H1 (cell line): ENCODE data around the gene CD200R1L. TPM values are rescaled to one million over a fixed set of nuclear protein-coding genes. Genes with fewer than 3 reads are reported as not detected.

Source experiments
- CTCF ChIA-PET: fragments of 300-600 bp; sonication (Branson Sonifier 250); formaldehyde crosslinking; loops from one replicate; lab custom pipeline; 2021; ENCODE audit not compliant: partially characterized antibody; lab: Charles Lee
- POLR2A ChIA-PET: fragments of 300-600 bp; sonication (Branson Sonifier 250); formaldehyde crosslinking; loops from one replicate; lab custom pipeline; 2021; ENCODE audit warnings: inconsistent platforms; ENCODE audit not compliant: partially characterized antibody; lab: Charles Lee
- DNase-seq, 2 experiments: peaks; one replicate each; pipeline versions ENCODE4 v3.0.0 to v3.0.0-alpha.2; 2010 to 2022; ENCODE audit warnings: low spot score in 2 of 2, low read depth in 1 of 2, mixed read lengths in 1 of 2
- FAIRE-seq: peaks from 2 replicates; lab custom pipeline; 2011; peaks lifted over from hg19 to GRCh38; lab: Jason Lieb, UNC
- H2AFZ ChIP-seq: 2 replicates; pipeline ENCODE4 v1.8.1; 2012; ENCODE audit warnings: low read length, inconsistent platforms
- H2AK5ac ChIP-seq: 2 replicates; pipeline ENCODE4 v1.6.1; 2013; ENCODE audit warnings: low read depth, low read length
- H2BK120ac ChIP-seq: replicated peaks from 2 replicates; pipeline ENCODE3; 2013; ENCODE audit warnings: low read depth, low read length, inconsistent platforms
- H2BK12ac ChIP-seq: 2 replicates; pipeline ENCODE4 v1.6.1; 2013; ENCODE audit warnings: low read depth, low read length
- H2BK15ac ChIP-seq: 2 replicates; pipeline ENCODE4 v1.6.1; 2013; ENCODE audit warnings: low read length
- H2BK20ac ChIP-seq: 2 replicates; pipeline ENCODE4 v1.6.1; 2013; ENCODE audit warnings: low read length
- H2BK5ac ChIP-seq: 2 replicates; pipeline ENCODE4 v1.6.1; 2013; ENCODE audit warnings: low read depth, low read length
- H3K14ac ChIP-seq: 2 replicates; pipeline ENCODE4 v1.6.1; 2013; ENCODE audit warnings: inconsistent platforms; ENCODE audit not compliant: insufficient read length
- H3K18ac ChIP-seq: 2 replicates; pipeline ENCODE4 v1.6.1; 2013; ENCODE audit warnings: low read length; ENCODE audit errors: extremely low read depth
- H3K23ac ChIP-seq: 2 replicates; pipeline ENCODE4 v1.6.1; 2013; ENCODE audit warnings: inconsistent platforms; ENCODE audit not compliant: insufficient read length
- H3K23me2 ChIP-seq: 2 replicates; pipeline ENCODE4 v1.6.1; 2013; ENCODE audit warnings: low read depth, low read length
- H3K27ac ChIP-seq: 2 replicates; pipeline ENCODE4 v1.6.1; 2011; ENCODE audit warnings: low read depth, low read length, inconsistent platforms
- H3K27me3 ChIP-seq, 4 experiments: replicated peaks in 1 of 4; 1 replicate in 1 of 4; 2 replicates in 3 of 4; pipeline versions ENCODE4 v1.6.1 to v1.8.1; 2011 to 2013; ENCODE audit warnings: low read length in 3 of 4, mild to moderate bottlenecking in 3 of 4, inconsistent platforms in 2 of 4, mixed read lengths in 2 of 4, moderate library complexity in 1 of 4; ENCODE audit not compliant: control insufficient read depth in 3 of 4, insufficient read depth in 3 of 4; ENCODE audit errors: extremely low read depth in 1 of 4
- H3K36me3 ChIP-seq, 4 experiments: 2 replicates each; pipeline versions ENCODE4 v1.6.1 to v1.8.1; 2011 to 2013; ENCODE audit warnings: mild to moderate bottlenecking in 4 of 4, low read length in 3 of 4, moderate library complexity in 2 of 4, control low read depth in 1 of 4, inconsistent platforms in 1 of 4; ENCODE audit not compliant: insufficient read depth in 4 of 4, control insufficient read depth in 2 of 4
- H3K4ac ChIP-seq: replicated peaks from 2 replicates; pipeline ENCODE3; 2013; ENCODE audit warnings: low read length, low read depth, mixed read lengths, inconsistent platforms; ENCODE audit not compliant: insufficient read length
- H3K4me1 ChIP-seq, 4 experiments: replicated peaks in 1 of 4; 1 replicate in 1 of 4; 2 replicates in 3 of 4; pipeline versions ENCODE4 v1.6.1 to v1.8.1; 2011 to 2013; ENCODE audit warnings: low read length in 3 of 4, inconsistent platforms in 2 of 4, mixed read lengths in 1 of 4; ENCODE audit not compliant: insufficient read depth in 4 of 4, control insufficient read depth in 3 of 4
- H3K4me2 ChIP-seq, 2 experiments: 2 replicates each; pipeline versions ENCODE4 v1.6.1 to v1.8.1; 2011 to 2013; ENCODE audit warnings: low read depth in 2 of 2, low read length in 2 of 2, control low read depth in 1 of 2, inconsistent platforms in 1 of 2, mild to moderate bottlenecking in 1 of 2; ENCODE audit not compliant: insufficient read depth in 1 of 2
- H3K4me3 ChIP-seq, 4 experiments: fragments of 200-600, 300-600 bp in 1 of 4; sonication (generic), shearing (Covaris generic), sonication (Bioruptor Twin) in 1 of 4; 2 replicates each; pipeline versions ENCODE4 v1.5.1 to v1.8.1; 2011 to 2016; ENCODE audit warnings: low read length in 4 of 4, low read depth in 3 of 4, control low read depth in 2 of 4, inconsistent platforms in 2 of 4, mild to moderate bottlenecking in 2 of 4, mixed read lengths in 1 of 4, moderate library complexity in 1 of 4; ENCODE audit not compliant: insufficient read depth in 2 of 4; ENCODE audit errors: extremely low read depth in 1 of 4
- H3K56ac ChIP-seq: replicated peaks from 2 replicates; pipeline ENCODE3; 2013; ENCODE audit warnings: low read depth, mild to moderate bottlenecking, mixed read lengths, low read length, inconsistent platforms; ENCODE audit not compliant: insufficient read length
- H3K79me1 ChIP-seq: 2 replicates; pipeline ENCODE4 v1.6.1; 2013; ENCODE audit warnings: low read depth, low read length, control low read depth
- H3K79me2 ChIP-seq, 2 experiments: 2 replicates each; pipeline versions ENCODE4 v1.6.1 to v1.8.1; 2012 to 2013; ENCODE audit warnings: low read length in 2 of 2, mild to moderate bottlenecking in 2 of 2, inconsistent platforms in 1 of 2; ENCODE audit not compliant: insufficient read depth in 2 of 2, control insufficient read depth in 1 of 2
- H3K9ac ChIP-seq, 4 experiments: replicated peaks in 1 of 4; 1 replicate in 1 of 4; 2 replicates in 3 of 4; pipeline versions ENCODE4 v1.6.1 to v1.8.1; 2011 to 2013; ENCODE audit warnings: low read depth in 3 of 4, low read length in 3 of 4, control low read depth in 2 of 4, mild to moderate bottlenecking in 2 of 4, moderate library complexity in 2 of 4, inconsistent platforms in 1 of 4; ENCODE audit errors: extremely low read depth in 1 of 4
- H3K9me3 ChIP-seq, 2 experiments: 2 replicates each; pipeline versions ENCODE4 v1.6.1 to v1.8.1; 2012 to 2013; ENCODE audit warnings: mild to moderate bottlenecking in 2 of 2, moderate library complexity in 2 of 2, control low read depth in 1 of 2, inconsistent platforms in 1 of 2, low read depth in 1 of 2, low read length in 1 of 2, mixed read lengths in 1 of 2; ENCODE audit not compliant: insufficient read depth in 2 of 2
- H4K20me1 ChIP-seq, 2 experiments: replicated peaks in 1 of 2; 2 replicates each; pipeline versions ENCODE3 to v1.8.1; 2011 to 2013; ENCODE audit warnings: inconsistent platforms in 2 of 2, low read length in 2 of 2, mild to moderate bottlenecking in 1 of 2; ENCODE audit not compliant: insufficient read depth in 2 of 2, control insufficient read depth in 1 of 2
- H4K5ac ChIP-seq: 2 replicates; pipeline ENCODE4 v1.6.1; 2013; ENCODE audit warnings: low read length, low read depth, mixed read lengths, inconsistent platforms; ENCODE audit not compliant: insufficient read length
- H4K8ac ChIP-seq: 2 replicates; pipeline ENCODE4 v1.8.0; 2013; ENCODE audit warnings: mild to moderate bottlenecking, moderate library complexity, low read length, inconsistent platforms; ENCODE audit not compliant: insufficient read depth; ENCODE audit errors: extremely low read depth
- H4K91ac ChIP-seq: replicated peaks from 2 replicates; pipeline ENCODE3; 2013; ENCODE audit warnings: low read length, mixed read lengths, inconsistent platforms; ENCODE audit not compliant: insufficient read length
- WGBS, 2 experiments: shearing (Covaris generic) in 1 of 2; methylation state at CpG; one replicate each; pipeline versions ENCODE4 v1.1.6 to v1.1.7; 2013 to 2015; ENCODE audit warnings: low lambda C conversion rate in 2 of 2, mixed read lengths in 2 of 2, inconsistent platforms in 1 of 2, low coverage in 1 of 2, missing lambda C conversion rate in 1 of 2; ENCODE audit not compliant: insufficient replicate concordance in 2 of 2, insufficient coverage in 1 of 2, insufficient read length in 1 of 2; ENCODE audit errors: extremely low coverage in 1 of 2, missing lambda C conversion rate in 1 of 2; 5-methylcytosine and 5-hydroxymethylcytosine counted together
- polyA plus RNA-seq, 7 experiments: library from polyadenylated mRNA; depleted of rRNA in 3 of 7; stranded (reverse) in 5 of 7; unstranded in 2 of 7; fragments of >200 nt in 5 of 7; fragments of 200-250 nt in 2 of 7; gene quantifications; 1 replicate in 5 of 7; 2 replicates in 1 of 7; 4 replicates in 1 of 7; pipeline versions ENCODE4 v1.2.1 to v1.2.3, GENCODE V29; 2011 to 2013; ENCODE audit warnings: missing spikeins in 2 of 7, mixed read lengths in 2 of 7
- total RNA-seq: library from RNA; stranded (reverse); fragmentation: NEBNext Ultra II Directional; extraction: Animal tissue kit (Norgen Biotek cat#: 25700); gene quantifications from 2 replicates; pipeline ENCODE4 v1.2.1, GENCODE V29; 2021

CD200R1L gene
- total and polyA plus RNA-seq, 2 of the 8 experiments (the other 6 are each of a cell fraction or from before 2014, with no cell fraction given): not detected

GRCh38 chr3:112779558-112780480 is 66.8 kb downstream of the CD200R1L start:
- no peaks in the 10 kb centered on the region for H3K27me3 ChIP-seq
- no peak overlapping the region for H2BK12ac ChIP-seq
- no peak overlapping the region for H3K4me2 ChIP-seq
- no peak overlapping the region for H2BK120ac ChIP-seq
- no peak overlapping the region for H3K23ac ChIP-seq
- no peak for FAIRE-seq
- no peak overlapping the region for H3K27ac ChIP-seq
- H3K4ac ChIP-seq: no peak overlapping the region
- no peaks in the 10 kb centered on the region for H4K20me1 ChIP-seq
- H3K79me2 ChIP-seq: no peaks in the 10 kb centered on the region
- no peak overlapping the region for H3K4me3 ChIP-seq
- no peak overlapping the region for H2BK20ac ChIP-seq
- no peaks in the 10 kb centered on the region for H3K79me1 ChIP-seq
- H4K91ac ChIP-seq: no peak overlapping the region
- H3K23me2 ChIP-seq: no peaks in the 10 kb centered on the region; the same call in 1 of the 2 replicates
- H2AK5ac ChIP-seq: no peak overlapping the region
- no peaks in the 10 kb centered on the region for H3K9me3 ChIP-seq
- ChIA-PET CTCF (interaction anchor here (0.7 to 2.0 kb wide), 4 partner anchors 15 to 112 kb away, joined by 3 to 5 read pairs (median 4); no protein-coding TSS in a partner anchor), POLR2A (no interaction called here)
- no peaks in the 10 kb centered on the region for H3K4me1 ChIP-seq
- no peak overlapping the region for H4K8ac ChIP-seq
- H3K36me3 ChIP-seq: no peaks in the 10 kb centered on the region
- H3K9ac ChIP-seq: no peak overlapping the region
- 83% methylated on average over 3 of the region's 3 CpGs; no CpG with 5 or more reads in 1 of the 2 experiments for WGBS, 2 experiments
- H2BK5ac ChIP-seq: no peak overlapping the region
- no peak overlapping the region for H3K18ac ChIP-seq
- no peak overlapping the region for H3K14ac ChIP-seq
- H4K5ac ChIP-seq: no peak overlapping the region
- H2AFZ ChIP-seq: no peak overlapping the region
- no peak overlapping the region for H2BK15ac ChIP-seq
- no peak overlapping the region for H3K56ac ChIP-seq
- DNase-seq: no peak
